Measurements from ENCODE around the gene LRP5. TPM values are rescaled to one million over a fixed set of nuclear protein-coding genes. Genes with fewer than 3 reads are reported as not detected.

LRP5 gene
- total and polyA plus RNA-seq, 2 experiments from 2014 or later: 26.9 to 51.1 TPM

GRCh38 chr11:68314203-68315170, 2.1 kb downstream of the LRP5 start:
- peak; percentile 59 for DNase-seq (ENCODE audit: low spot score)

More at GRCh38 chr11:68314203-68315170, 2.1 kb downstream of the LRP5 start:
- H3K4me2 ChIP-seq: peak overlapping the region; percentile 87
- Mint-ChIP-seq H3K4me1 (peaks cover 54% of the 10 kb centered on the region), H3K36me3 (ENCODE audit: low read depth) (peaks cover 7% of the 10 kb centered on the region; the same call in 1 of the 3 replicates), H3K4me3 (peak overlapping the region; percentile 92), H3K9me3 (peaks cover 4% of the 10 kb centered on the region; the same call in 1 of the 3 replicates), H3K27me3 (ENCODE audit: insufficient read depth, low read depth, poor library complexity) (peaks cover 23% of the 10 kb centered on the region), H3K27ac (peak overlapping the region; percentile 74)
- TF ChIP-seq REST (IDR thresholded peaks at IDR 0.05; ENCODE audit: unreplicated experiment) (no peak), ZNF331 (CRISPR knock-in tag; IDR thresholded peaks at IDR 0.05; ENCODE audit: low read depth) (no peak), EZH2phosphoT487 (IDR thresholded peaks at IDR 0.05; ENCODE audit: unreplicated experiment) (no peak), ZNF462 (CRISPR knock-in tag; IDR thresholded peaks at IDR 0.05) (no peak), NANOG (IDR thresholded peaks at IDR 0.05; ENCODE audit: borderline replicate concordance) (no peak), EZH2 (IDR thresholded peaks at IDR 0.05; ENCODE audit: low read depth, unreplicated experiment) (no peak), CREB1 (CRISPR knock-in tag; IDR thresholded peaks at IDR 0.05; ENCODE audit: low read depth) (no peak), STAT1 (IDR thresholded peaks at IDR 0.05; ENCODE audit: unreplicated experiment) (no peak), ZNF114 (CRISPR knock-in tag; IDR thresholded peaks at IDR 0.05) (no peak), ETS1 (IDR thresholded peaks at IDR 0.05) (no peak), CTCF (conservative IDR thresholded peaks at IDR 0.05; ENCODE audit: low read depth in 2 of 2) (no peak), JUNB (IDR thresholded peaks at IDR 0.05; ENCODE audit: unreplicated experiment) (no peak), POLR2AphosphoS5 (IDR thresholded peaks at IDR 0.05; ENCODE audit: low read depth) (no peak)
- H3K79me2 ChIP-seq (replicated peaks; ENCODE audit: insufficient read depth): peaks cover 64% of the 10 kb centered on the region
- H3K36me3 ChIP-seq (ENCODE audit: insufficient read depth): no peaks in the 10 kb centered on the region
- peak overlapping the region; percentile 83 for H3K4me3 ChIP-seq
- peak overlapping the region; percentile 79 for H3K27ac ChIP-seq (ENCODE audit: low read depth)
- H2AFZ ChIP-seq: no peak overlapping the region
- peak; percentile 32 for ATAC-seq
- H4K20me1 ChIP-seq (replicated peaks; ENCODE audit: insufficient read depth): no peaks in the 10 kb centered on the region; the same call in 1 of the 2 replicates
- no peaks in the 10 kb centered on the region for H3K9me2 ChIP-seq (ENCODE audit: insufficient read depth)
- H3K4me1 ChIP-seq (ENCODE audit: insufficient read depth): peaks cover 47% of the 10 kb centered on the region
- H3F3A ChIP-seq (replicated peaks; ENCODE audit: low read depth): peaks cover 17% of the 10 kb centered on the region
- peaks cover 12% of the 10 kb centered on the region; the same call in 1 of the 2 replicates for H3K27me3 ChIP-seq (ENCODE audit: insufficient read depth)
